GM12878 (cell line): Measurements from ENCODE around the gene APBA3. TPM values are rescaled to one million over a fixed set of nuclear protein-coding genes. Genes with fewer than 3 reads are reported as not detected.
A peak's percentile ranks its signal among the peaks of the same experiment; 100 is the strongest.

Experiments used
- BHLHE40 ChIP-seq, 2 experiments: fragments of 450-650 bp in 1 of 2; IDR thresholded peaks; 2 replicates each; pipeline ENCODE4 v1.6.1; 2011 to 2017; ENCODE audit warnings: low read depth in 2 of 2, borderline replicate concordance in 1 of 2, improper control_type of control experiment in 1 of 2, low read length in 1 of 2, mild to moderate bottlenecking in 1 of 2
- CHD4 ChIP-seq: fragments of 200-600 bp; sonication (generic); IDR thresholded peaks from 2 replicates; pipeline ENCODE4 v1.6.1; 2016; ENCODE audit warnings: mild to moderate bottlenecking
- DPF2 ChIP-seq: fragments of 450-650 bp; IDR thresholded peaks from 2 replicates; pipeline ENCODE4 v1.6.1; 2017; ENCODE audit warnings: mild to moderate bottlenecking
- GABPA ChIP-seq: IDR thresholded peaks from 2 replicates; pipeline ENCODE4 v1.6.1; 2014; ENCODE audit warnings: antibody characterized with exemption, low read depth, mild to moderate bottlenecking, inconsistent platforms
- MEF2B ChIP-seq: fragments of 450-650 bp; IDR thresholded peaks from 2 replicates; pipeline ENCODE4 v1.6.1; 2018; ENCODE audit warnings: mild to moderate bottlenecking, moderate library complexity; ENCODE audit not compliant: partially characterized antibody, poor library complexity, severe bottlenecking
- MYB ChIP-seq: fragments of 150-350 bp; IDR thresholded peaks from 2 replicates; pipeline ENCODE4 v1.6.1; 2014; ENCODE audit warnings: mild to moderate bottlenecking, low read depth, low read length, borderline replicate concordance
- POLR2AphosphoS5 ChIP-seq: IDR thresholded peaks from 2 replicates; pipeline ENCODE4 v1.6.1; 2011; ENCODE audit warnings: mild to moderate bottlenecking, low read length, inconsistent platforms
- SUZ12 ChIP-seq: fragments of 200-600 bp; sonication (generic); IDR thresholded peaks from one replicate; pipeline ENCODE4 v1.6.1; 2018; ENCODE audit warnings: antibody characterized with exemption, mild to moderate bottlenecking; ENCODE audit not compliant: unreplicated experiment
- TCF12 ChIP-seq: IDR thresholded peaks from 2 replicates; pipeline ENCODE4 v1.6.1; 2011; ENCODE audit warnings: low read depth, mild to moderate bottlenecking, low read length
- YBX1 ChIP-seq: fragments of 450-650 bp; IDR thresholded peaks from 2 replicates; pipeline ENCODE4 v1.6.1; 2016; ENCODE audit warnings: antibody characterized with exemption
- ZBED1 ChIP-seq: IDR thresholded peaks from 2 replicates; pipeline ENCODE4 v1.6.1; 2016; ENCODE audit warnings: borderline replicate concordance
- polyA plus RNA-seq, 11 experiments: library from polyadenylated mRNA; depleted of rRNA in 4 of 11; unstranded in 6 of 11; stranded (reverse) in 5 of 11; fragments of >200 nt; fragmentation: Nextera tagmentation in 4 of 11; fragmentation: Illumina TruSeq in 1 of 11; extraction: Ambion mirVana in 4 of 11; extraction: Trizol in 1 of 11; gene quantifications; 1 replicate in 1 of 11; 2 replicates in 10 of 11; pipeline versions ENCODE4 v1.2.1 to v1.2.3, GENCODE V29; 2011 to 2016; ENCODE audit warnings: inconsistent platforms in 2 of 11, missing spikeins in 2 of 11, low read depth in 1 of 11
- total RNA-seq, 4 experiments: library from RNA; depleted of rRNA in 3 of 4; stranded (reverse); fragments of >200 nt in 3 of 4; fragmentation: Illumina TruSeq in 1 of 4; extraction: Trizol in 1 of 4; gene quantifications; 2 replicates each; pipeline versions ENCODE4 v1.2.1 to v1.2.3, GENCODE V29; 2013 to 2021
- TF ChIP-seq, protein P1 (sequence below): fragments of 450-650 bp; IDR thresholded peaks from 2 replicates; pipeline ENCODE4 v1.6.1; 2017; ENCODE audit warnings: mild to moderate bottlenecking, low read depth, inconsistent platforms; ENCODE audit not compliant: poor library complexity, severe bottlenecking
- TF ChIP-seq, protein P2 (sequence below): fragments of 450-650 bp; IDR thresholded peaks from 2 replicates; pipeline ENCODE4 v1.6.1; 2016; ENCODE audit warnings: mild to moderate bottlenecking, moderate library complexity, borderline replicate concordance
- TF ChIP-seq, protein P3 (sequence below): IDR thresholded peaks from 2 replicates; pipeline ENCODE4 v1.6.1; 2012; ENCODE audit warnings: low read depth, low read length, improper control_type of control experiment
- TF ChIP-seq, protein P4 (sequence below): fragments of 450-650 bp; formaldehyde crosslinking; IDR thresholded peaks from 2 replicates; pipeline ENCODE4 v1.4.0; 2022; ENCODE audit warnings: mild to moderate bottlenecking, moderate library complexity
- TF ChIP-seq, protein P5 (sequence below): fragments of 450-650 bp; IDR thresholded peaks from 2 replicates; pipeline ENCODE4 v1.6.1; 2017; ENCODE audit warnings: antibody characterized with exemption, mild to moderate bottlenecking, moderate library complexity

APBA3 gene
- total and polyA plus RNA-seq, 10 of the 15 experiments (the other 5 are each of a cell fraction or from before 2014, with no cell fraction given): 0.31 to 36.4 (median 18.3) TPM

DNA sequence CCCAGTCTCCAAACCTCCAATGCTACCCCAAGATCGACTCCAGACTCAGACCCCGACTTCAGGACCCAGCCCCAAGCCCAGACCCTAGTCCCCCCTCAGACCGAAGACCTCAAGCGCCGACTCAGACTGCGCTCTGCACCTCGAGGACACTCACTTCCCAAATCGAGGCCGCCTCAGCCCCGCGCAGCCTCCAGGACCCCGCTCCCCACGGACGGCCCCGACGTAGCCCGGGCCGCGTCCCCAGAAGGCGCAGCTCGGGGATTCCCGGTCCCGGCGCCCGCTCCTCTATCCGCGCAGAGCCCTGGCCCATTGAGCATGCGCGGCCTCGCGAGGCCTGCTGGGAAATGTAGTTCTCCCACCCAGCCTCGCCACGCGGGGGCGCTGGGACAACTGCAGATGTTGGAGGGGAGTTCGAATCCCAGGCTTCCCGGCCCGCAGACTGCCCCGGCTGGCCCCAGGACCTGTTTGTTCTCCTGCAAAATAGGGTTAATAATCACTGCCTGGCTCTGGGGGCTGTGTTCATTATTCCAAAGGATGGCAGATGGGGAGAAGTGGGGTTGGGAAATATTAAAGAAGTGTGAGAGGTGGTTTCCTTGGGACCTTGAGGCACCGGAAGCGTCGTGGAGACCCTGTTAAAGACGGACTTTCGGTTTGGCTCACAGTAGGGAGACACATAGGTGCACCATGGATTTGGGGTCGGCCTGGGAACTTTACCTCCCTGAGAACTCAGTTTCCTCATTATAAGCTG is at the start of gene APBA3 (continued):
- TF ChIP-seq, protein P1, sequence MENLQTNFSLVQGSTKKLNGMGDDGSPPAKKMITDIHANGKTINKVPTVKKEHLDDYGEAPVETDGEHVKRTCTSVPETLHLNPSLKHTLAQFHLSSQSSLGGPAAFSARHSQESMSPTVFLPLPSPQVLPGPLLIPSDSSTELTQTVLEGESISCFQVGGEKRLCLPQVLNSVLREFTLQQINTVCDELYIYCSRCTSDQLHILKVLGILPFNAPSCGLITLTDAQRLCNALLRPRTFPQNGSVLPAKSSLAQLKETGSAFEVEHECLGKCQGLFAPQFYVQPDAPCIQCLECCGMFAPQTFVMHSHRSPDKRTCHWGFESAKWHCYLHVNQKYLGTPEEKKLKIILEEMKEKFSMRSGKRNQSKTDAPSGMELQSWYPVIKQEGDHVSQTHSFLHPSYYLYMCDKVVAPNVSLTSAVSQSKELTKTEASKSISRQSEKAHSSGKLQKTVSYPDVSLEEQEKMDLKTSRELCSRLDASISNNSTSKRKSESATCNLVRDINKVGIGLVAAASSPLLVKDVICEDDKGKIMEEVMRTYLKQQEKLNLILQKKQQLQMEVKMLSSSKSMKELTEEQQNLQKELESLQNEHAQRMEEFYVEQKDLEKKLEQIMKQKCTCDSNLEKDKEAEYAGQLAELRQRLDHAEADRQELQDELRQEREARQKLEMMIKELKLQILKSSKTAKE: no peak
- TF ChIP-seq, protein P2, sequence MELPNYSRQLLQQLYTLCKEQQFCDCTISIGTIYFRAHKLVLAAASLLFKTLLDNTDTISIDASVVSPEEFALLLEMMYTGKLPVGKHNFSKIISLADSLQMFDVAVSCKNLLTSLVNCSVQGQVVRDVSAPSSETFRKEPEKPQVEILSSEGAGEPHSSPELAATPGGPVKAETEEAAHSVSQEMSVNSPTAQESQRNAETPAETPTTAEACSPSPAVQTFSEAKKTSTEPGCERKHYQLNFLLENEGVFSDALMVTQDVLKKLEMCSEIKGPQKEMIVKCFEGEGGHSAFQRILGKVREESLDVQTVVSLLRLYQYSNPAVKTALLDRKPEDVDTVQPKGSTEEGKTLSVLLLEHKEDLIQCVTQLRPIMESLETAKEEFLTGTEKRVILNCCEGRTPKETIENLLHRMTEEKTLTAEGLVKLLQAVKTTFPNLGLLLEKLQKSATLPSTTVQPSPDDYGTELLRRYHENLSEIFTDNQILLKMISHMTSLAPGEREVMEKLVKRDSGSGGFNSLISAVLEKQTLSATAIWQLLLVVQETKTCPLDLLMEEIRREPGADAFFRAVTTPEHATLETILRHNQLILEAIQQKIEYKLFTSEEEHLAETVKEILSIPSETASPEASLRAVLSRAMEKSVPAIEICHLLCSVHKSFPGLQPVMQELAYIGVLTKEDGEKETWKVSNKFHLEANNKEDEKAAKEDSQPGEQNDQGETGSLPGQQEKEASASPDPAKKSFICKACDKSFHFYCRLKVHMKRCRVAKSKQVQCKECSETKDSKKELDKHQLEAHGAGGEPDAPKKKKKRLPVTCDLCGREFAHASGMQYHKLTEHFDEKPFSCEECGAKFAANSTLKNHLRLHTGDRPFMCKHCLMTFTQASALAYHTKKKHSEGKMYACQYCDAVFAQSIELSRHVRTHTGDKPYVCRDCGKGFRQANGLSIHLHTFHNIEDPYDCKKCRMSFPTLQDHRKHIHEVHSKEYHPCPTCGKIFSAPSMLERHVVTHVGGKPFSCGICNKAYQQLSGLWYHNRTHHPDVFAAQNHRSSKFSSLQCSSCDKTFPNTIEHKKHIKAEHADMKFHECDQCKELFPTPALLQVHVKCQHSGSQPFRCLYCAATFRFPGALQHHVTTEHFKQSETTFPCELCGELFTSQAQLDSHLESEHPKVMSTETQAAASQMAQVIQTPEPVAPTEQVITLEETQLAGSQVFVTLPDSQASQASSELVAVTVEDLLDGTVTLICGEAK: peak; percentile 88
- TF ChIP-seq ZBED1 (no peak), CHD4 (no peak), GABPA (peak; percentile 77), SUZ12 (no peak), YBX1 (no peak), DPF2 (peak; percentile 77), MYB (no peak), MEF2B (no peak), BHLHE40 (IDR thresholded peaks at IDR 0.05; ENCODE audit: borderline replicate concordance in 1 of 2, low read depth in 2 of 2, low read length in 1 of 2) (peak; percentile 6 to 51; a peak in 1 of 4 replicates), TCF12 (0 out of 2 replicates have a peak, but pooled peaks have one; percentile 12), POLR2AphosphoS5 (peak; percentile 87)
- TF ChIP-seq, protein P3, sequence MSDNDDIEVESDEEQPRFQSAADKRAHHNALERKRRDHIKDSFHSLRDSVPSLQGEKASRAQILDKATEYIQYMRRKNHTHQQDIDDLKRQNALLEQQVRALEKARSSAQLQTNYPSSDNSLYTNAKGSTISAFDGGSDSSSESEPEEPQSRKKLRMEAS: no peak
- TF ChIP-seq, protein P4, sequence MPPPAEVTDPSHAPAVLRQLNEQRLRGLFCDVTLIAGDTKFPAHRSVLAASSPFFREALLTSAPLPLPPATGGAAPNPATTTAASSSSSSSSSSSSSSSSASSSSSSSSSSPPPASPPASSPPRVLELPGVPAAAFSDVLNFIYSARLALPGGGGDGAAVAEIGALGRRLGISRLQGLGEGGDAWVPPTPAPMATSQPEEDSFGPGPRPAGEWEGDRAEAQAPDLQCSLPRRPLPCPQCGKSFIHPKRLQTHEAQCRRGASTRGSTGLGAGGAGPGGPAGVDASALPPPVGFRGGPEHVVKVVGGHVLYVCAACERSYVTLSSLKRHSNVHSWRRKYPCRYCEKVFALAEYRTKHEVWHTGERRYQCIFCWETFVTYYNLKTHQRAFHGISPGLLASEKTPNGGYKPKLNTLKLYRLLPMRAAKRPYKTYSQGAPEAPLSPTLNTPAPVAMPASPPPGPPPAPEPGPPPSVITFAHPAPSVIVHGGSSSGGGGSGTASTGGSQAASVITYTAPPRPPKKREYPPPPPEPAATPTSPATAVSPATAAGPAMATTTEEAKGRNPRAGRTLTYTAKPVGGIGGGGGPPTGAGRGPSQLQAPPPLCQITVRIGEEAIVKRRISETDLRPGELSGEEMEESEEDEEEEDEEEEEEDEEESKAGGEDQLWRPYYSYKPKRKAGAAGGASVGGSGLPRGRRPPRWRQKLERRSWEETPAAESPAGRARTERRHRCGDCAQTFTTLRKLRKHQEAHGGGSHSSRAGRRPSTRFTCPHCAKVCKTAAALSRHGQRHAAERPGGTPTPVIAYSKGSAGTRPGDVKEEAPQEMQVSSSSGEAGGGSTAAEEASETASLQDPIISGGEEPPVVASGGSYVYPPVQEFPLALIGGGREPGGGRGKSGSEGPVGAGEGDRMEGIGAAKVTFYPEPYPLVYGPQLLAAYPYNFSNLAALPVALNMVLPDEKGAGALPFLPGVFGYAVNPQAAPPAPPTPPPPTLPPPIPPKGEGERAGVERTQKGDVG (CRISPR knock-in tag): no peak
- TF ChIP-seq, protein P5, sequence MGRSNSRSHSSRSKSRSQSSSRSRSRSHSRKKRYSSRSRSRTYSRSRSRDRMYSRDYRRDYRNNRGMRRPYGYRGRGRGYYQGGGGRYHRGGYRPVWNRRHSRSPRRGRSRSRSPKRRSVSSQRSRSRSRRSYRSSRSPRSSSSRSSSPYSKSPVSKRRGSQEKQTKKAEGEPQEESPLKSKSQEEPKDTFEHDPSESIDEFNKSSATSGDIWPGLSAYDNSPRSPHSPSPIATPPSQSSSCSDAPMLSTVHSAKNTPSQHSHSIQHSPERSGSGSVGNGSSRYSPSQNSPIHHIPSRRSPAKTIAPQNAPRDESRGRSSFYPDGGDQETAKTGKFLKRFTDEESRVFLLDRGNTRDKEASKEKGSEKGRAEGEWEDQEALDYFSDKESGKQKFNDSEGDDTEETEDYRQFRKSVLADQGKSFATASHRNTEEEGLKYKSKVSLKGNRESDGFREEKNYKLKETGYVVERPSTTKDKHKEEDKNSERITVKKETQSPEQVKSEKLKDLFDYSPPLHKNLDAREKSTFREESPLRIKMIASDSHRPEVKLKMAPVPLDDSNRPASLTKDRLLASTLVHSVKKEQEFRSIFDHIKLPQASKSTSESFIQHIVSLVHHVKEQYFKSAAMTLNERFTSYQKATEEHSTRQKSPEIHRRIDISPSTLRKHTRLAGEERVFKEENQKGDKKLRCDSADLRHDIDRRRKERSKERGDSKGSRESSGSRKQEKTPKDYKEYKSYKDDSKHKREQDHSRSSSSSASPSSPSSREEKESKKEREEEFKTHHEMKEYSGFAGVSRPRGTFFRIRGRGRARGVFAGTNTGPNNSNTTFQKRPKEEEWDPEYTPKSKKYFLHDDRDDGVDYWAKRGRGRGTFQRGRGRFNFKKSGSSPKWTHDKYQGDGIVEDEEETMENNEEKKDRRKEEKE: no peak
